Gastrocnemius medialis (tissue), 4 donors: Measurements from ENCODE around the gene TMEM253.

ENCODE experiments used
- POLR2A ChIP-seq, 2 donors: fragments of 450-650 bp; IDR thresholded peaks; one replicate each; pipeline ENCODE4 v1.6.1; 2017; ENCODE audit warnings: antibody characterized with exemption in 2 of 2, mild to moderate bottlenecking in 2 of 2, moderate library complexity in 2 of 2
- TF ChIP-seq, protein P1 (sequence below), 5 experiments: fragments of 450-650 bp in 3 of 5; fragments of 200-600 bp in 2 of 5; sonication (generic) in 2 of 5; IDR thresholded peaks in 4 of 5; conservative IDR thresholded peaks in 1 of 5; 1 replicate in 4 of 5; 2 replicates in 1 of 5; pipeline ENCODE4 v1.5.1; 2016 to 2019; ENCODE audit warnings: antibody characterized with exemption in 5 of 5, mild to moderate bottlenecking in 3 of 5, moderate library complexity in 3 of 5

- TF ChIP-seq POLR2A (IDR thresholded peaks at IDR 0.05), result no peak
- TF ChIP-seq, protein P1, sequence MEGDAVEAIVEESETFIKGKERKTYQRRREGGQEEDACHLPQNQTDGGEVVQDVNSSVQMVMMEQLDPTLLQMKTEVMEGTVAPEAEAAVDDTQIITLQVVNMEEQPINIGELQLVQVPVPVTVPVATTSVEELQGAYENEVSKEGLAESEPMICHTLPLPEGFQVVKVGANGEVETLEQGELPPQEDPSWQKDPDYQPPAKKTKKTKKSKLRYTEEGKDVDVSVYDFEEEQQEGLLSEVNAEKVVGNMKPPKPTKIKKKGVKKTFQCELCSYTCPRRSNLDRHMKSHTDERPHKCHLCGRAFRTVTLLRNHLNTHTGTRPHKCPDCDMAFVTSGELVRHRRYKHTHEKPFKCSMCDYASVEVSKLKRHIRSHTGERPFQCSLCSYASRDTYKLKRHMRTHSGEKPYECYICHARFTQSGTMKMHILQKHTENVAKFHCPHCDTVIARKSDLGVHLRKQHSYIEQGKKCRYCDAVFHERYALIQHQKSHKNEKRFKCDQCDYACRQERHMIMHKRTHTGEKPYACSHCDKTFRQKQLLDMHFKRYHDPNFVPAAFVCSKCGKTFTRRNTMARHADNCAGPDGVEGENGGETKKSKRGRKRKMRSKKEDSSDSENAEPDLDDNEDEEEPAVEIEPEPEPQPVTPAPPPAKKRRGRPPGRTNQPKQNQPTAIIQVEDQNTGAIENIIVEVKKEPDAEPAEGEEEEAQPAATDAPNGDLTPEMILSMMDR (IDR thresholded peaks at IDR 0.05 in 4 of 5, conservative IDR thresholded peaks at IDR 0.05 in 1 of 5), result no peak
Observed at GRCh38 chr14:21123429-21123828, 22.6 kb downstream of the TMEM253 start.
